Aorta (tissue), 5 donors: Measurements from ENCODE around the gene MARVELD3. TPM values are rescaled to one million over a fixed set of nuclear protein-coding genes. Genes with fewer than 3 reads are reported as not detected.
A peak's percentile ranks its signal among the peaks of the same experiment; 100 is the strongest.
"Not testable (repeated sequence)": the region's sequence is repeated elsewhere in the genome, so short reads cannot be mapped to it uniquely, and the experiment has no call there.

Experiments used
- ATAC-seq: fragments of 200-7000 bp; cut with Tn5 transposase; one replicate; pipeline ENCODE4 v1.9.1; 2022; ENCODE audit warnings: moderate library complexity; ENCODE audit not compliant: low FRiP score
- DNase-seq, 2 donors: peaks; one replicate each; pipeline ENCODE4 v3.0.0-alpha.2; 2020
- H3K27ac ChIP-seq, 2 donors: one replicate each; pipeline ENCODE4 v1.5.1; 2013; ENCODE audit warnings: low read length in 2 of 2, mild to moderate bottlenecking in 2 of 2, moderate library complexity in 2 of 2, control low read depth in 1 of 2, inconsistent platforms in 1 of 2, low read depth in 1 of 2
- H3K27me3 ChIP-seq, 2 donors: one replicate each; pipeline ENCODE4 v1.6.1; 2013; ENCODE audit warnings: control low read depth in 1 of 2, low read length in 1 of 2, mild to moderate bottlenecking in 1 of 2, moderate library complexity in 1 of 2; ENCODE audit not compliant: insufficient read depth in 2 of 2, control insufficient read depth in 1 of 2
- H3K36me3 ChIP-seq, 2 donors: one replicate each; pipeline ENCODE4 v1.6.1; 2013; ENCODE audit warnings: control low read depth in 1 of 2, low read length in 1 of 2, mild to moderate bottlenecking in 1 of 2; ENCODE audit not compliant: insufficient read depth in 2 of 2, control insufficient read depth in 1 of 2
- H3K4me1 ChIP-seq, 2 donors: one replicate each; pipeline ENCODE4 v1.6.1; 2013; ENCODE audit warnings: low read length in 2 of 2, control low read depth in 1 of 2, mild to moderate bottlenecking in 1 of 2, moderate library complexity in 1 of 2; ENCODE audit not compliant: insufficient read depth in 2 of 2, control insufficient read depth in 1 of 2
- H3K4me3 ChIP-seq, 2 donors: one replicate each; pipeline ENCODE4 v1.5.1; 2013; ENCODE audit warnings: low read length in 2 of 2, control low read depth in 1 of 2, mild to moderate bottlenecking in 1 of 2
- H3K9me3 ChIP-seq: one replicate; pipeline ENCODE4 v1.6.1; 2013; ENCODE audit warnings: mild to moderate bottlenecking, low read length; ENCODE audit not compliant: control insufficient read depth
- WGBS, 2 donors: extraction: QIAGEN DNeasy Blood & Tissue Kit; methylation state at CpG; one replicate each; pipeline ENCODE4 v1.1.7; 2013; 5-methylcytosine and 5-hydroxymethylcytosine counted together
- intact Hi-C, 2 donors: fragments of 100-400 bp; cut with DNase I; formaldehyde crosslinking; loops; one replicate each; pipeline versions ENCODE4 v1.14.2 to v1.15.0; 2022
- polyA plus RNA-seq, 2 donors: library from polyadenylated mRNA; stranded (reverse); fragments of 200-250 nt; gene quantifications; one replicate each; pipeline ENCODE4 v1.2.3, GENCODE V29; 2013
- total RNA-seq, 2 donors: library from RNA; stranded (reverse); fragmentation: NEBNext Ultra II Directional; extraction: Animal tissue kit (Norgen Biotek cat#: 25700); gene quantifications; one replicate each; pipeline ENCODE4 v1.2.1, GENCODE V29; 2021
- donor health status: healthy with polysubstance abuse.
- donor health status: Bipolar disorder and iron deficiency.
- donor health status: DM: no; HTN: no; CAD: no.
- donor health status: DM: no; HTN: no; CAD: no.
- donor health status: DM: yes; HTN: yes; CAD: no.

The MARVELD3 gene
- total and polyA plus RNA-seq, 4 donors, result 5.0 TPM; not detected in 3

DNA sequence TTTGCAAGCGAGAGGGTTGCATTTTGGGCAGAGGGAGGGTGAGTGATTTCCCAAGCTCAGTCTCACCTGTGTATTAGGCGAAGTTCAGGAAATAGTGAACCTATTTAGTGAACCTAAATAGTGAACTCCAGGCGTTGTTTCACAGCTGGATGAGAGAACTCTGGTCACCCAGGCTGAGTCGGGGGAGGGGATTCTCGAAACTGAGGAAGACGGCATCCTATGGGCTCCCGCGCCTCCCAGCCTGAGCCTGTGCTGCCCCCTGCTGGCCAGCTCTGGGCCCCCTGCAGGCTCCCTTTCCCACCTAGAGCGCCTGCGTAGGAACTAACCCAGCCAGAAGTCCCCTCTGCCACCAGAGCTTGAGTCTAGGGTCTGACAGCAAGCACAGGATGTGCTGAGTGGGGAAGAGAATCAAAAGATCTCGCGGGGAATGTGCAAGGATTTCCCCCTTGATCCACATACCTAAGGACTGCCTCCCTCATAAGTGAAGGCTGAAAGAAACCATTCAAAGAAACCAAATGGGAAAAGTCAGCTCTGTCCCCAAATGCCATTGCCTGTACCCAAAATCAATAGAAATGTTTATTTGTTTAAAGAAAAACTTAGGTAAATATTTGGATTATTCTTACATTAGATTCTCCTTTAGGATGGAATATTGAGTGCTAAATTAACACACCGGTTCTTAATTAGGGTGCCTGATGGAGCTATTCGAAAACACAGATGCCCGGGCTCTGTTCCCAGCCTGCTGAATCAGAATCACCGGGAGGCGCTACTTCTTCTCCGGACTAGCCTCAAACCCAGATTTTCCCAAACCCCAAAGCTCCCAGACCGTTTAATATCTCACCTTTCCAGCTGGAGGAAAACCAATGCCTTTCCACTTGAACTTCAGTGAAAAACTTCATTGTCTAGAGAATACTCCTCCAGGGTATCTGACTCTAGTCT lies 14.8 kb upstream of the MARVELD3 start:
- H3K27ac ChIP-seq, result no peak overlapping the region
- intact Hi-C loops, result no loop called here
- no peaks in the 10 kb centered on the region for H3K27me3 ChIP-seq
- DNase-seq, result peak; percentile 62 to 88
- H3K36me3 ChIP-seq, result no peaks in the 10 kb centered on the region
- peak; percentile 80 for ATAC-seq
- H3K4me1 ChIP-seq, result no peaks in the 10 kb centered on the region
- no peak overlapping the region for H3K4me3 ChIP-seq
- no peaks in the 10 kb centered on the region for H3K9me3 ChIP-seq
- WGBS, 2 donors, result 15% methylated on average over 18 to 19 of the region's 19 CpGs

DNA sequence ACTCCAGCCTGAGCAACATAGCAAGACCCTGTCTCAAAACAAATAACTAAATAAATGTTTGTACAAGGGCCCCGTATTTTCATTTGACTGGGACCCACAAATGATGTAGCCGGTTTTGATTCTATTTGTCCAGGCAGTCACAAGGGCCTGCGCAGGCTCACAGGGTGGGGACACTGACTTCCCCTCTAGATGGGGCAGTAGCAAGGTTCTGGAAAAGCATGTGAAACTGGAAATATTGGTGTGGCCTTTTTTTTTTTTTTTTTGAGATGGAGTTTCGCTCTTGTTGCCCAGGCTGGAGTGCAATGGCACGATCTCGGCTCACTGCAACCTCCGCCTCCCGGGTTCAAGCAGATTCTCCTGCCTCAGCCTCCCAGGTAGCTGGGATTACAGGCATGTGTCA lies 11.0 kb upstream of the MARVELD3 start:
- H3K4me3 ChIP-seq, ATAC-seq, H3K4me1 ChIP-seq, H3K9me3 ChIP-seq, H3K27ac ChIP-seq, intact Hi-C loops, H3K27me3 ChIP-seq, DNase-seq, H3K36me3 ChIP-seq: not testable (repeated sequence)
- WGBS, 2 donors, result 86 to 89% methylated on average over 7 to 8 of the region's 8 CpGs

DNA sequence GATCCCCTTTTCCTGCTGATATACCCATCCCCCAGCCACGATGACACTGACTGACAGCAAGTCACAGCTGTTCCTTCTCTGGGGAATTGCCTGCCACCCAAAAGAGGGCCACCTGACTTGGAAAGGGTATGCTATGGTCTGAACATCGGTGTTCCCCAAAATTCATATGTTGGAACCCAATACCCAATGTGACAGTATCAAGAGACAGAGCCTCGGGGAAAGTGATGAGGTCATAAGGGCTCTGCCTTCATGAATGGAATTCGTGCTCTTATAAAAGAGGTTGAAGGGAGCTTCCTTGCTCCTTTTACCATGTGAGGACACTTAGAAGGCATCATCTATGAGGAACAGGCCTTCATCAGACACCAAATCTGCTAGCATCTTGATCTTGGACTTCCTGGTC lies 7.6 kb upstream of the MARVELD3 start:
- intact Hi-C loops, result no loop called here
- Histone ChIP-seq H3K4me1 (no peaks in the 10 kb centered on the region), H3K27ac (no peak overlapping the region), H3K27me3 (no peaks in the 10 kb centered on the region), H3K9me3 (peaks cover 5% of the 10 kb centered on the region), H3K36me3 (no peaks in the 10 kb centered on the region), H3K4me3 (no peak overlapping the region)
- DNase-seq (no peak), ATAC-seq (no peak)
- 72 to 77% methylated on average over 4 of the region's 4 CpGs for WGBS, 2 donors

GRCh38 chr16:71622088-71622487 lies 3.9 kb upstream of the MARVELD3 start:
- H3K27ac ChIP-seq, result no peak overlapping the region
- intact Hi-C loops, result no loop called here
- H3K4me3 ChIP-seq, result no peak overlapping the region
- H3K27me3 ChIP-seq, result peaks cover 0 to 2% of the 10 kb centered on the region in 2 donors
- peaks cover 7% of the 10 kb centered on the region for H3K9me3 ChIP-seq
- H3K4me1 ChIP-seq, result no peaks in the 10 kb centered on the region
- H3K36me3 ChIP-seq, result no peaks in the 10 kb centered on the region
- no peak for DNase-seq
- ATAC-seq, result no peak

DNA sequence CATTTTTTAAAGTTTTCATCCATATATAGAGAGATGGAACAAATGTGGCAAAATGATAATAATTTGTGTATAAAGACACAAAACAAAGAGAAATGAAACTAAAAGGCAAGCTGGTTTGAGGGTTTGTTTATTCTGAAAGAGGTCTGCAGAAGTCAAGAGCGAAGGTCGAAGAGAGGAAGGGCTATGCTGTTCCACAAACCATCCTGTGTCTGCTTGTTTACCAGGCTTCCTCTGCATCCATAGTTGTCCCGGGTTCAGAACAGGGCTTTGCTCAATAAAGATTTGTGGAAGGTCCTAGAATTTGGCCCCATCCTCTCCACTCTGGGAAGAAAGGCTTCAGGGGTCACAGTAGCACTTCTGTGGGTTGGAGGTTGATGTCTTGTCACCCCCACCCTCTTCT lies 2.4 kb upstream of the MARVELD3 start:
- Histone ChIP-seq H3K27me3 (peaks cover 0 to 2% of the 10 kb centered on the region in 2 donors), H3K4me3 (no peak overlapping the region), H3K4me1 (no peaks in the 10 kb centered on the region), H3K9me3 (peaks cover 5% of the 10 kb centered on the region), H3K36me3 (no peaks in the 10 kb centered on the region), H3K27ac (no peak overlapping the region)
- 72 to 73% methylated on average over 3 of the region's 3 CpGs for WGBS, 2 donors
- intact Hi-C loops, result no loop called here
- DNase-seq (no peak), ATAC-seq (no peak)

- H3K27ac ChIP-seq, result no peak overlapping the region
- H3K36me3 ChIP-seq, result no peaks in the 10 kb centered on the region
- H3K4me3 ChIP-seq, result no peak overlapping the region
- peaks cover 0 to 2% of the 10 kb centered on the region in 2 donors for H3K27me3 ChIP-seq
- 77 to 92% methylated on average over 6 to 7 of the region's 7 CpGs for WGBS, 2 donors
- no peak for DNase-seq
- no peaks in the 10 kb centered on the region for H3K4me1 ChIP-seq
- ATAC-seq, result no peak
- intact Hi-C loops, result no loop called here
- H3K9me3 ChIP-seq, result peaks cover 5% of the 10 kb centered on the region
These were observed 702 bp upstream of the MARVELD3 start for GRCh38 chr16:71625113-71625850.

- no peaks in the 10 kb centered on the region for H3K4me1 ChIP-seq
- H3K27ac ChIP-seq, result no peak overlapping the region
- H3K9me3 ChIP-seq, result peaks cover 1% of the 10 kb centered on the region
- intact Hi-C loops, result no loop called here
- H3K27me3 ChIP-seq, result peaks cover 0 to 2% of the 10 kb centered on the region in 2 donors
- no peaks in the 10 kb centered on the region for H3K36me3 ChIP-seq
- no peak overlapping the region for H3K4me3 ChIP-seq
- ATAC-seq (no peak), DNase-seq (no peak)
- 4 to 6% methylated on average over 13 of the region's 13 CpGs for WGBS, 2 donors
These were observed 852 bp downstream of the MARVELD3 start for GRCh38 chr16:71626858-71627213.

- ATAC-seq (no peak), DNase-seq (no peak)
- Histone ChIP-seq H3K27ac (no peak overlapping the region), H3K4me3 (no peak overlapping the region), H3K9me3 (peaks cover 1% of the 10 kb centered on the region), H3K36me3 (no peaks in the 10 kb centered on the region), H3K27me3 (peaks cover 0 to 2% of the 10 kb centered on the region in 2 donors), H3K4me1 (no peaks in the 10 kb centered on the region)
- intact Hi-C loops, result no loop called here
- WGBS, 2 donors, result 60% methylated on average over 7 of the region's 7 CpGs
These were observed 1.8 kb downstream of the MARVELD3 start for GRCh38 chr16:71627731-71628181.
